PFSK-1 (cell line): ENCODE results near the gene DHRS2.

Experiments
- FOXP2 ChIP-seq: optimal IDR thresholded peaks from 2 replicates; pipeline ENCODE3; 2011; ENCODE audit warnings: borderline replicate concordance, control low read depth, inconsistent platforms; ENCODE audit not compliant: insufficient read depth; ENCODE audit errors: extremely low read length, extremely low read depth
- POLR2AphosphoS5 ChIP-seq: IDR thresholded peaks from 2 replicates; pipeline ENCODE4 v1.6.1; 2012; ENCODE audit warnings: low read depth, mild to moderate bottlenecking, control low read depth, low read length, moderate library complexity
- SIN3A ChIP-seq: IDR thresholded peaks from 2 replicates; pipeline ENCODE4 v1.6.1; 2012; ENCODE audit warnings: mild to moderate bottlenecking, low read length, moderate library complexity, borderline replicate concordance; ENCODE audit not compliant: insufficient read depth
- TAF1 ChIP-seq: IDR thresholded peaks from 2 replicates; pipeline ENCODE4 v1.6.1; 2012; ENCODE audit warnings: low read length, control low read depth, borderline replicate concordance; ENCODE audit not compliant: insufficient read depth
- TF ChIP-seq, protein P1 (sequence below), 2 experiments: IDR thresholded peaks; 2 replicates each; pipeline versions ENCODE4 v1.6.1 to v1.8.0; 2011 to 2012; ENCODE audit warnings: low read depth in 2 of 2, low read length in 2 of 2, control low read depth in 1 of 2, inconsistent platforms in 1 of 2, mild to moderate bottlenecking in 1 of 2, moderate library complexity in 1 of 2; ENCODE audit not compliant: insufficient read depth in 1 of 2

The DHRS2 gene

GRCh38 chr14:23600322-23600707, 35.8 kb upstream of the DHRS2 start:
- no peak for TF ChIP-seq POLR2AphosphoS5
- TF ChIP-seq TAF1: no peak
- TF ChIP-seq, protein P1, sequence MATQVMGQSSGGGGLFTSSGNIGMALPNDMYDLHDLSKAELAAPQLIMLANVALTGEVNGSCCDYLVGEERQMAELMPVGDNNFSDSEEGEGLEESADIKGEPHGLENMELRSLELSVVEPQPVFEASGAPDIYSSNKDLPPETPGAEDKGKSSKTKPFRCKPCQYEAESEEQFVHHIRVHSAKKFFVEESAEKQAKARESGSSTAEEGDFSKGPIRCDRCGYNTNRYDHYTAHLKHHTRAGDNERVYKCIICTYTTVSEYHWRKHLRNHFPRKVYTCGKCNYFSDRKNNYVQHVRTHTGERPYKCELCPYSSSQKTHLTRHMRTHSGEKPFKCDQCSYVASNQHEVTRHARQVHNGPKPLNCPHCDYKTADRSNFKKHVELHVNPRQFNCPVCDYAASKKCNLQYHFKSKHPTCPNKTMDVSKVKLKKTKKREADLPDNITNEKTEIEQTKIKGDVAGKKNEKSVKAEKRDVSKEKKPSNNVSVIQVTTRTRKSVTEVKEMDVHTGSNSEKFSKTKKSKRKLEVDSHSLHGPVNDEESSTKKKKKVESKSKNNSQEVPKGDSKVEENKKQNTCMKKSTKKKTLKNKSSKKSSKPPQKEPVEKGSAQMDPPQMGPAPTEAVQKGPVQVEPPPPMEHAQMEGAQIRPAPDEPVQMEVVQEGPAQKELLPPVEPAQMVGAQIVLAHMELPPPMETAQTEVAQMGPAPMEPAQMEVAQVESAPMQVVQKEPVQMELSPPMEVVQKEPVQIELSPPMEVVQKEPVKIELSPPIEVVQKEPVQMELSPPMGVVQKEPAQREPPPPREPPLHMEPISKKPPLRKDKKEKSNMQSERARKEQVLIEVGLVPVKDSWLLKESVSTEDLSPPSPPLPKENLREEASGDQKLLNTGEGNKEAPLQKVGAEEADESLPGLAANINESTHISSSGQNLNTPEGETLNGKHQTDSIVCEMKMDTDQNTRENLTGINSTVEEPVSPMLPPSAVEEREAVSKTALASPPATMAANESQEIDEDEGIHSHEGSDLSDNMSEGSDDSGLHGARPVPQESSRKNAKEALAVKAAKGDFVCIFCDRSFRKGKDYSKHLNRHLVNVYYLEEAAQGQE (IDR thresholded peaks at IDR 0.05; ENCODE audit: insufficient read depth in 1 of 2, low read depth in 2 of 2, low read length in 2 of 2): no peak
- no peak for TF ChIP-seq SIN3A
- no peak for TF ChIP-seq FOXP2

- no peak for TF ChIP-seq FOXP2
- TF ChIP-seq TAF1: no peak
- no peak for TF ChIP-seq POLR2AphosphoS5
- TF ChIP-seq, protein P1 (IDR thresholded peaks at IDR 0.05; ENCODE audit: insufficient read depth in 1 of 2, low read depth in 2 of 2, low read length in 2 of 2): no peak
- no peak for TF ChIP-seq SIN3A
These were observed 35.4 kb upstream of the DHRS2 start for GRCh38 chr14:23600806-23601205.

- no peak for TF ChIP-seq FOXP2
- TF ChIP-seq POLR2AphosphoS5: no peak
- no peak for TF ChIP-seq TAF1
- TF ChIP-seq, protein P1 (IDR thresholded peaks at IDR 0.05; ENCODE audit: insufficient read depth in 1 of 2, low read depth in 2 of 2, low read length in 2 of 2): no peak
- TF ChIP-seq SIN3A: no peak
These were observed 34.7 kb upstream of the DHRS2 start for GRCh38 chr14:23601424-23601823.

DNA sequence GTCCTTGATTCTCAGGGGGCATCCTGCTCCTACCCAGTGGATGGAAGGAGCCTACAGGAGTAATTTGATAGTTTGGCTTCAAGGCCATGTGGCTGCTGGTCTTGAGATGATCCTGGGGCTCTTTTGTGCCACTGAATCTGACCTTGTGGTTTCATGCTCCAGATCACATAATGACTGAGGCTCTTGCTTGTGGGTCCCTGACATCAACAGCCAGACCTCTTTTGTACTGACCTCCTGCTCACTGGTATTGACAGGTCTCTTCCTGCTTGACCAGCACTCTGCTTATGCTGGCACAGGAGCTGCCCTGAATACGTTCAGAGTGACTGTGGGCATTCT, 34.4 kb upstream of the DHRS2 start:
- no peak for TF ChIP-seq POLR2AphosphoS5

DNA sequence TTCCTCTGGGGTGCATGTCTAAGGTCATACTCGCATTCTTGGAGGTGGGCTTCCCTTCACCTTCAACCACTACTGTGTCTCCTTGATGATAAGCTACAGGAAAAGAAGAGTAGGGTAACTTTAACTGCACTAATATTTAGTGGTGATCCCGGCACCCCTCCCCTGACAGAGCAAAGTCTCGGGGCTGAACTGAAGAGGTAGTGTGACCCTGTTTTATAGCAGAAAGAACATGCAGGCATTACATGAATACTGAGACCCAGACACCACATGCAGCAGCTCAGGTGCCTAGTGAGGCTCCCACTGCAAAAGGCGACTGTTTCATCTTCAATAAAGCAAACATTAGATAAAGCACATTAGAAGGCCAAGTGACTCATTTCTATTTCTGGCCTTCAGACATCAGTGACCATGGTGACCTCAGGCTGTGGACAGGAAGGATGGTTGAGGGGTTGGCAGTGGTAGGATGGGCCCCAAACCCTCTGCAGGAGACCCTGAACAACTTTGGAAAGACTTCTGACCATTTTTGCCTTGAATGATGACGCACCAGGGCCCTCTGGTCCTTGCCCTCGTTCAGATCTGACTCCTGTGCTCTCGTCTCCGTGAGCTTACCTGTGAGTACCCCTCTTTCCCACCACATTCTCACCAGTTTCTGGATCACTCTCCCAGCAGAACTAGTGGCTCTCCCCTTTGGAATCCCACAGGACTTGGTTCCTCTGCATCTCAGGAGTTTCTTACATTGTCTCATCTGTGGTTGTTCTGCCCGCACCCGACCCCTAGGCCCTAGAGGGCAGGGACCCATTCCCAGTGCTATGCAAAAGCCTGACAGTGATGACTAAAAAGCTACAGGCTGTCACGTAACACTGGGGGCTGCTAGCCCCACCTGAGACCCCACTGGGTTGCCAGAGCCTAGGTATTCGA, 33.7 kb upstream of the DHRS2 start:
- TF ChIP-seq POLR2AphosphoS5: no peak
- TF ChIP-seq, protein P1 (IDR thresholded peaks at IDR 0.05; ENCODE audit: insufficient read depth in 1 of 2, low read depth in 2 of 2, low read length in 2 of 2): no peak
- TF ChIP-seq SIN3A: no peak
- no peak for TF ChIP-seq TAF1
- no peak for TF ChIP-seq FOXP2
